Activated naive CD4-positive, alpha-beta T cell treated with anti-CD3 and anti-CD28 coated beads for 36 hours (primary cell): ENCODE measurements around the gene SLC8A1. TPM values are rescaled to one million over a fixed set of nuclear protein-coding genes. Genes with fewer than 3 reads are reported as not detected.

Source experiments
- CTCF ChIA-PET: fragments of 350-600 bp; sonication (Branson Sonifier 250); formaldehyde crosslinking; loops from one replicate; lab custom pipeline; 2021; ENCODE audit warnings: antibody characterized with exemption; lab: Charles Lee
- DNase-seq: peaks from one replicate; pipeline ENCODE4 v3.0.0-alpha.2; 2020
- H3K27ac Mint-ChIP-seq: one replicate; pipeline ENCODE4 v1.8.0; 2021; ENCODE audit warnings: mild to moderate bottlenecking, mixed read lengths
- H3K27me3 Mint-ChIP-seq: one replicate; pipeline ENCODE4 v1.8.0; 2021; ENCODE audit warnings: low read depth, mixed read lengths
- H3K36me3 Mint-ChIP-seq: one replicate; pipeline ENCODE4 v1.8.0; 2021; ENCODE audit warnings: low read depth, mixed read lengths
- H3K4me1 Mint-ChIP-seq: one replicate; pipeline ENCODE4 v1.8.0; 2021; ENCODE audit warnings: low read depth, mixed read lengths
- H3K4me3 Mint-ChIP-seq: one replicate; pipeline ENCODE4 v1.8.0; 2021; ENCODE audit warnings: mild to moderate bottlenecking, moderate library complexity, mixed read lengths
- H3K9me3 Mint-ChIP-seq: one replicate; pipeline ENCODE4 v1.8.0; 2021; ENCODE audit warnings: mixed read lengths
- intact Hi-C: fragments of 100-400 bp; cut with micrococcal nuclease; formaldehyde crosslinking; loops from one replicate; pipeline ENCODE4 v1.15.1; 2023
- total RNA-seq, 2 experiments: library from RNA; stranded (reverse); gene quantifications; one replicate each; pipeline ENCODE4 v1.2.3, GENCODE V29; 2021

The SLC8A1 gene
- under 1 TPM; 0.60 to 0.99 TPM for total RNA-seq

GRCh38 chr2:40451918-40452605 lies at the start of gene SLC8A1:
Gene SLC8A1, minus strand, starts transcription at chr2:40452090.
- intact Hi-C loops = loop anchor here (5.0 kb wide), 1 partner anchor 540 kb away; no protein-coding TSS in a partner anchor
- Mint-ChIP-seq H3K9me3 (no peaks in the 10 kb centered on the region), H3K36me3 (peaks cover 4% of the 10 kb centered on the region), H3K4me1 (peaks cover 23% of the 10 kb centered on the region), H3K27me3 (peaks cover 47% of the 10 kb centered on the region), H3K4me3 (peak within 1 kb of the TSS; percentile 78), H3K27ac (no peak within 1 kb of the TSS)
- DNase-seq = no peak
- CTCF ChIA-PET = no interaction called here

DNA sequence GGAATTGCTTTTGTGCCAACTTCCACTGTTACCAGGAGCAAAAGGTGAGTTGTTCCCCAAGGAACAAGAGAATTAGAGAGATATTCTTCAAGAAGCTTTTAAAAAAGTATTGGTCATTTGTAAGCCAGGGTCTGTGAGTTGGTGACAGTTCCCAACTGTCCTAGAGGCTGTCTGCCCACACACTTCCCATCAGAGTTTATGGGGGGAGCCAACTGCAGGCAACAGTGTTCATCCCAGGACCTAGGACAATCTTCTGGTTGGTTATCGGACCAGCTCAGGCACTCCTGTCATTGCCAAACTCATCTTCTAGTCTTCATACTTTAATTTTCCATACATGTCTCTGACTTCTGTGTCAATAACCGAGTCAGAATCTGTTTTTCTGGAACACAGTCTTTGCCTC lies 47.5 kb upstream of the SLC8A1 start:
- intact Hi-C loops = no loop called here
- CTCF ChIA-PET = no interaction called here
- no peak overlapping the region for H3K27ac Mint-ChIP-seq

GRCh38 chr2:40497251-40497859 lies 45.5 kb upstream of the SLC8A1 start:
- intact Hi-C loops = no loop called here
- no peak overlapping the region for H3K4me3 Mint-ChIP-seq
- no peak for DNase-seq
- no peak overlapping the region for H3K27ac Mint-ChIP-seq
- H3K4me1 Mint-ChIP-seq = no peaks in the 10 kb centered on the region
- no peaks in the 10 kb centered on the region for H3K9me3 Mint-ChIP-seq
- no peaks in the 10 kb centered on the region for H3K36me3 Mint-ChIP-seq
- CTCF ChIA-PET = no interaction called here
- no peaks in the 10 kb centered on the region for H3K27me3 Mint-ChIP-seq

More for the DNA sequence above, 47.5 kb upstream of the SLC8A1 start:
- Mint-ChIP-seq H3K36me3 (no peaks in the 10 kb centered on the region), H3K4me3 (no peak overlapping the region), H3K27me3 (no peaks in the 10 kb centered on the region), H3K9me3 (no peaks in the 10 kb centered on the region), H3K4me1 (no peaks in the 10 kb centered on the region)
- DNase-seq = no peak

DNA sequence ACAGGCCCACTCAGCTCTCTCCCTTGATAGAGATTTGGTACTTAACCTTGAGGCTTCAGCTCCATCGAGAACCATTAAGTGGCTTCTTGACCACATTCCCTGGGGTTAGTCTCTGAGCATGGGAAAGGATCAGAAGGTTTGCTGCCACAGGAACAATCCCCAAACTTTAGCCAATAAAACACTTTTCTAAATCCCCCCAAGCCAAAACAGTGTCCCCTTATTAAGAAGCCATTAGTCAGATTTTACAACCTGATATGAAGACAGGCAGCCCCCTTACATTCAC lies 37.7 kb upstream of the SLC8A1 start:
- no peak for DNase-seq
- no peak overlapping the region for H3K27ac Mint-ChIP-seq
- H3K4me1 Mint-ChIP-seq = peaks cover 13% of the 10 kb centered on the region
- no peaks in the 10 kb centered on the region for H3K27me3 Mint-ChIP-seq
- H3K4me3 Mint-ChIP-seq = no peak overlapping the region
- intact Hi-C loops = loop anchor here (2.0 kb wide), 1 partner anchor 65 kb away; no protein-coding TSS in a partner anchor
- H3K36me3 Mint-ChIP-seq = no peaks in the 10 kb centered on the region
- CTCF ChIA-PET = no interaction called here
- H3K9me3 Mint-ChIP-seq = no peaks in the 10 kb centered on the region

GRCh38 chr2:40488927-40489677 lies 37.2 kb upstream of the SLC8A1 start:
- Mint-ChIP-seq H3K27me3 (no peaks in the 10 kb centered on the region), H3K4me3 (peak overlapping the region; percentile 8), H3K4me1 (peaks cover 13% of the 10 kb centered on the region), H3K9me3 (no peaks in the 10 kb centered on the region), H3K27ac (no peak overlapping the region), H3K36me3 (no peaks in the 10 kb centered on the region)
- CTCF ChIA-PET = interaction anchor here (0.7 kb wide), 2 partner anchors 202 to 536 kb away, joined by 3 to 4 read pairs; no protein-coding TSS in a partner anchor
- DNase-seq = no peak
- intact Hi-C loops = loop anchor here (2.0 kb wide), 1 partner anchor 66 kb away; no protein-coding TSS in a partner anchor

- Mint-ChIP-seq H3K9me3 (no peaks in the 10 kb centered on the region), H3K4me3 (no peak overlapping the region), H3K4me1 (peaks cover 13% of the 10 kb centered on the region), H3K36me3 (no peaks in the 10 kb centered on the region), H3K27me3 (no peaks in the 10 kb centered on the region), H3K27ac (no peak overlapping the region)
- CTCF ChIA-PET = interaction anchor here (0.7 to 0.9 kb wide), 3 partner anchors 9 to 940 kb away, joined by 3 to 4 read pairs (median 3); no protein-coding TSS in a partner anchor
- no peak for DNase-seq
- intact Hi-C loops = loop anchor here (2.0 kb wide), 1 partner anchor 67 kb away; no protein-coding TSS in a partner anchor
These were observed 36.3 kb upstream of the SLC8A1 start for GRCh38 chr2:40488101-40488601.

- intact Hi-C loops = loop anchor here (2.0 kb wide), 1 partner anchor 67 kb away; no protein-coding TSS in a partner anchor
- H3K4me3 Mint-ChIP-seq = no peak overlapping the region
- no peaks in the 10 kb centered on the region for H3K36me3 Mint-ChIP-seq
- no peak for DNase-seq
- no peaks in the 10 kb centered on the region for H3K9me3 Mint-ChIP-seq
- H3K27me3 Mint-ChIP-seq = no peaks in the 10 kb centered on the region
- CTCF ChIA-PET = interaction anchor here (0.7 to 0.9 kb wide), 3 partner anchors 8 to 940 kb away, joined by 3 to 4 read pairs (median 3); no protein-coding TSS in a partner anchor
- no peak overlapping the region for H3K27ac Mint-ChIP-seq
- peaks cover 13% of the 10 kb centered on the region for H3K4me1 Mint-ChIP-seq
These were observed 35.7 kb upstream of the SLC8A1 start for GRCh38 chr2:40487602-40488001.

- intact Hi-C loops = no loop called here
- peaks cover 13% of the 10 kb centered on the region for H3K4me1 Mint-ChIP-seq
These were observed 34.0 kb upstream of the SLC8A1 start for GRCh38 chr2:40485854-40486253.

DNA sequence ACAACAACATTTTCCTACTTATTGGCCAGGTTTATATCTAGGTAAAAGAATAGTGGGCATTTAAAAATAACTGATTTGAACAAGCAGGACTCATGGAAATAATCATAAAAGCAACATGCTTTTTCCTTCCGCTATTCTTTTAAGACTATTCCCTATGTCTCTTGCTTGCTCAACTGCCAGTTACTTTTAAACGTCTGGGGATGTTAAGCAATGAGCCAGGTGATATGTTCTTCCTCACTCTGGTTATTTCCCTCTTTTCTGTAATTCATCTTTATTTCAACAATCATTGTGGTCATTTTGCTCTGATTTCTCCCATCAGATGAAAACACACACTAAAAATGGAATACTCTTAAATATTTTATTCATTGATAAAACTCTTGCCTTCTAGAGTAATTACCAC lies 33.4 kb upstream of the SLC8A1 start:
- no peaks in the 10 kb centered on the region for H3K9me3 Mint-ChIP-seq

More at GRCh38 chr2:40485854-40486253, 34.0 kb upstream of the SLC8A1 start:
- no peak overlapping the region for H3K27ac Mint-ChIP-seq
- CTCF ChIA-PET = no interaction called here
- H3K4me3 Mint-ChIP-seq = no peak overlapping the region
- no peaks in the 10 kb centered on the region for H3K9me3 Mint-ChIP-seq
- H3K36me3 Mint-ChIP-seq = no peaks in the 10 kb centered on the region
- H3K27me3 Mint-ChIP-seq = no peaks in the 10 kb centered on the region
- DNase-seq = no peak

DNA sequence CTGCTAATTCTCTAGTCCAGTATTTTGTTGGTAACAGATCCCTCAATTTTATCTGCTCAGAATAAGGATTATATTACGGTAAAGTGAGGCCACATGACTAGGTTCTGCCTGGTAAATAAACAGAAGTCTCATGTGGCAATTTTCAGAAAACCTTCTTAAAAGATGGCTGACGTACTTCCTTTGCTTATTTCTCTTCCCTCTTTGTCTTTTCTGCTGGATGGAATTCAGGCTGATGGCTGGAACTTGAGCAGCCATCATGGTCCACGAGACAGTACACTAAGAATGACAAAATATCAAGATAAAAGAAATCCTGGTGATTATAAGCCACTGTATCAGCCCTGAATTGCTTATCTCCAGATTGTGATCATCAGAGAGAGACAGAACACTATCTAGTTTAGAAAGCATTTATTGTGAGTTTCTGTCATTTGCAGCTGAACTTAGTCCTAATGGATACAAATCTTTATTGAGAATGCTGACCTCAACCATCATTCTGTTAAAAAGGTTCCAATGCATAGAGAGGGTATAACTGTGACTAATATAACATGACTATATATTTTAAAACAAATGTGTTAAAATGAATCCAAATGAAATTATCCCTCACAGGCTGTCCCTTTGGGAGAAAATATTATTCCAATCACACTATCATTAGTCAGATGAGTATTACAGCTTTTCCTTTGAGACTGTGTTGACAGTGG lies 31.8 kb upstream of the SLC8A1 start:
- CTCF ChIA-PET = no interaction called here
- H3K9me3 Mint-ChIP-seq = no peaks in the 10 kb centered on the region
- H3K4me1 Mint-ChIP-seq = peaks cover 1% of the 10 kb centered on the region
- no peak for DNase-seq
- H3K27me3 Mint-ChIP-seq = no peaks in the 10 kb centered on the region
- no peak overlapping the region for H3K4me3 Mint-ChIP-seq
- H3K36me3 Mint-ChIP-seq = no peaks in the 10 kb centered on the region
- intact Hi-C loops = no loop called here
- H3K27ac Mint-ChIP-seq = no peak overlapping the region

More for the DNA sequence above, 33.4 kb upstream of the SLC8A1 start:
- CTCF ChIA-PET = no interaction called here
- H3K4me3 Mint-ChIP-seq = no peak overlapping the region
- intact Hi-C loops = no loop called here
- no peak overlapping the region for H3K27ac Mint-ChIP-seq
- no peak for DNase-seq
- H3K4me1 Mint-ChIP-seq = peaks cover 13% of the 10 kb centered on the region
- no peaks in the 10 kb centered on the region for H3K36me3 Mint-ChIP-seq
- no peaks in the 10 kb centered on the region for H3K27me3 Mint-ChIP-seq

DNA sequence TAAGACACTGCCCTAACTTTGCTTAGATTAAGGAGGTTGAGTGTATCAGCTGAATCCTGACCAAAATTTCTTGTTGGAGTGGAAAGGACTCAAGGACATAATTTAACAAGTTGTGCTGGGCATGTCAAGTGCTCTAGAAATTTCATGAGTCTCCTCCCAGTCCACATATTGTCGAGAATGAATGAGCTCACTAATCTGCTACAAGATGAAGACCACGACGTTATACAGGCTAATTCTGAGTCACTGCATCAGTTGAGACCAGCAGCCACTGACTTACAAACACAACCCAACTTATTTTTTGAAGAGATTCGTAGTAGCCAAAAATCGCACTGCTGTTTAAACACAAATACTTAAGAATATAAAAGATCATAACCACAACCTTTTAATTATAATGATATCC lies 28.7 kb upstream of the SLC8A1 start:
- no peaks in the 10 kb centered on the region for H3K27me3 Mint-ChIP-seq
- H3K4me1 Mint-ChIP-seq = no peaks in the 10 kb centered on the region
- intact Hi-C loops = no loop called here
- no peak overlapping the region for H3K4me3 Mint-ChIP-seq
- DNase-seq = no peak
- CTCF ChIA-PET = no interaction called here
- no peak overlapping the region for H3K27ac Mint-ChIP-seq
- no peaks in the 10 kb centered on the region for H3K9me3 Mint-ChIP-seq
- H3K36me3 Mint-ChIP-seq = no peaks in the 10 kb centered on the region

DNA sequence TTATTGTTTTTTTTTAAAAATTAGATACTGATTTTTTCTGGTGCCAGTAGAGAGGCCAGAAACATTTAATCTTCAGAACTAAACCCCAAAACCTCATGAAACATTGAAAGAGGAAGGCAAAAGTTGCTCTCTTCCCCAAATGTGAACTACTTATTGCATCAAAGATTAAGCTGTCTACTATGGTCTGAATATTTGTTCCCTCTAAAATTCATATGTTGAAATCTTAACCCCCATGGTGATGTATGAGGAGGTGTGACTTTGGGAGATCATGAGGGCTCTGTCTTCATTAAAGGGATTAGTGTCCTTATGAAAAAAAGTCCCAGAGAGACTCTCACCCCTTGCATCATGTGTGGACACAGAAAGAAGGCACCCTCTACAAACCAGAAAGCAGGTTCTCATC lies 28.2 kb upstream of the SLC8A1 start:
- Mint-ChIP-seq H3K9me3 (no peaks in the 10 kb centered on the region), H3K36me3 (no peaks in the 10 kb centered on the region), H3K4me3 (no peak overlapping the region), H3K27ac (no peak overlapping the region), H3K27me3 (no peaks in the 10 kb centered on the region), H3K4me1 (no peaks in the 10 kb centered on the region)
- CTCF ChIA-PET = interaction anchor here (0.6 kb wide), 1 partner anchor 128 kb away, joined by 3 read pairs; no protein-coding TSS in a partner anchor
- no peak for DNase-seq
- intact Hi-C loops = no loop called here
